Anterior cingulate cortex (tissue), 58 donors: Measurements from ENCODE around the gene PRR7.
A peak's percentile ranks its signal among the peaks of the same experiment; 100 is the strongest.

Source experiments
- DNase-seq, 58 donors: peaks; one replicate each; lab custom pipeline; 2025; lab: John Stamatoyannopoulos, UW

Gene PRR7

DNA sequence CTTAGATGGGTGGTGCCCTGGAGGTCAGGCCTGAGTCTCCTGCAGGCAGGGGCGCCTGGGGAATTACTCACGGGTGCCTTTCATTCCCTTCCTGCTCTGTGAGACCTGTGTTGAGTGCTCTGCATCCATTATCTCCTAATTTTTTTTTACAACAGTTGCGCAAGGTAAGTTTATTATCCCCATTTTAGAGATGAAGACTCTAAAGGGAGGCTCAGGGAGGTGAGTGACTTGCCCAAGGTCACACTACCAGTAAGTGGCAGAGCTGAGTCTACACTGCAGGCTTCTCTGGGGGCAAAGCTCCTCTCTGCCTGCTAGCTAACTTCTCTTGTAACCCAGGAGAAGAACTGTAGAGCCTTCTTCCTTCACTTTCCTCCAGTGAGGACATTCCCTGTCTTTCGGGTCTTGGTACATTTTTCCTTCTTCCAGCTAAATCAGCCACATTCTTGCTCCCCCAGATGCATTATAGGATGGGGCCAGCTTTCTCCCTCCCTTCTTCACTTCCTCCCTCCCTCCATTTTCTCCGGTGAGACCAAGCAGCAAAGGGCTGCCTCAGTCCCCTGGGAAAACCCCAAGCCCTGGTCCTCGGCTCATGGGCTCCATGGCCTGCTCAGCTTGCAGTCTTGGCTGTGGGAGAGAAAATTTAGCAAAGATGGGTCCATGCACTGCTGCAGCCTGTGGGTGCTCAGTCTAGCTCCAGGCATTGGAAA lies 1.8 kb downstream of the PRR7 start:
- DNase-seq: no peak

DNA sequence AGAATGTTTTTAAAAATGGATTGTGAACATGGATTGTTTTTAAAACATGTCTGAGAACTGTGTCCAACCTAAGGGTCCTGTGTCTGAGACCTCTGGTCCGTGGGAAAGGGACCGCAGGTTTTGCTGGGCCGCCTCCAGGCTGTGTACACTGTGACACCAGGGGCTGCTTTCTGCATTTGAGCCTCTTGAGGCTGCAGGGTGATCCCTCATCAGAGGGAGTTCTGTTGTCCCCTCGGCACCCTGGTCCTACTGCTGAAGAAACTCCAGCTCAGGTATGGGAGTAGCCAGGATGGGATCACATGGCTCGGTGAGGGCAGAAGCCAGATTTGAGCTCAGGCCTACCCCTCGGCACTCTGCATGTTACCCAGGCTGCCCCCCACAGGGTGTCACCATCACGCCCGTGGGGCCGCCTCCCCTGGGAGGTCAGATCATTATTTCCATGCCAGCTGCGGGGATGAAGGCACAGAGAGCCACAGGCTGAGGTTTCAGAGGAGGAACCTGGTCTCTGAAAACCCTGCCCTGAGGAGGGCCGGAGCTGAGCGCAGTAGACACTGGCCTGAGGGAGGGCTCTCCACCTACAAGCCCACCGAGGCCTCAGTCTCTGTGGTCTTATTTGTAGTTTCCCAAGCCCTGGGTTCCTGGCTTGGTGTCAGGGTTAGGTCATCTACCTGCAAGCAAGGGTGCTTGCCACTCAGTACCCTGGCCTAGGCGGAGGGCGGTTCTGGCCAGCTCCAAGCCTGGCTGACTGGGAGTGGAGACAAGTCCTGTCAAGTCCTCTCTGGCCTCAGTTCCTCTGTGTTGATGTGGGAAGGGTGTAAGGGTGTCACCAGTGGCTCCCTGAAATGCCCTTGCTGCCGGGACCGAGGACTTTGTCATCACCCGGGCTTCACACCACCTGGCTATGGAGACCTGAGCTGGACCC lies 2.8 kb downstream of the PRR7 start:
- DNase-seq: no peak

DNA sequence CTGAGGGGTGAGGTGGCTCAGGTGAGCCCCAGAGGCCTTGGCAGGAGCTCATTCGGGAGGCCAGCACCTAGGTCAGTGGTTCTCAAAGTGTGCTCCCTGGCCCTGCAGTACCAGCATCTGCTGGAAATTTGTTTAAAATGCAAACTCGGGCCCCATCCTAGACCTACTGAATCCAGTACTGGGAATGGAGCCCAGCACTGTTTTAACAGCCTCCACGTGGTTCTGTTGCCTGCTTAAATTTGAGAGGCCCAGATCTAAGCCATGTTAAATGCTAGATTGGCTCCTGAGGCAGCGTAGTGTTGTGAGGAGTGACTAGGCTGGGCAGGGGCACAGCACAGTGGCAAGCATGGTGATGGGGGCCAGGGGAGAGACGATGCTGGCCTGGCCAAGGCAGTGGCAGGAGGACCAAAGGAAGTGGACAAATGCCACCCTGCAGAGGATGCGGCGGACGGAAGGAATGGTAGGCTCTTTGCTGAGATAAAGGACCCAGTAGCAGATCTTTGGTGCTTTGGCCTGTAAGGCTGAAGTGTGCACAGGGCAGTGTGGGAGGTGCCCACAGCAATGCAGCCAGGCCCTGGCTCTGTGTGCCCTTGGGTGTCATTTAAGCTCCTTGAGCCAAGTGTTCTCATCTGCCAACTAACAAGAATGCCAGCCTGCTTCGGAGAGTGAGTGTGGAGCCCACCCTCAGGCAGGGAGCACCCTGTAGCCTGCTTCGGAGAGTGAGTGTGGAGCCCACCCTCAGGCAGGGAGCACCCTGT lies 4.2 kb downstream of the PRR7 start:
- DNase-seq: peak in 31 of 58 donors; percentile 13 to 69 (median 35)

DNA sequence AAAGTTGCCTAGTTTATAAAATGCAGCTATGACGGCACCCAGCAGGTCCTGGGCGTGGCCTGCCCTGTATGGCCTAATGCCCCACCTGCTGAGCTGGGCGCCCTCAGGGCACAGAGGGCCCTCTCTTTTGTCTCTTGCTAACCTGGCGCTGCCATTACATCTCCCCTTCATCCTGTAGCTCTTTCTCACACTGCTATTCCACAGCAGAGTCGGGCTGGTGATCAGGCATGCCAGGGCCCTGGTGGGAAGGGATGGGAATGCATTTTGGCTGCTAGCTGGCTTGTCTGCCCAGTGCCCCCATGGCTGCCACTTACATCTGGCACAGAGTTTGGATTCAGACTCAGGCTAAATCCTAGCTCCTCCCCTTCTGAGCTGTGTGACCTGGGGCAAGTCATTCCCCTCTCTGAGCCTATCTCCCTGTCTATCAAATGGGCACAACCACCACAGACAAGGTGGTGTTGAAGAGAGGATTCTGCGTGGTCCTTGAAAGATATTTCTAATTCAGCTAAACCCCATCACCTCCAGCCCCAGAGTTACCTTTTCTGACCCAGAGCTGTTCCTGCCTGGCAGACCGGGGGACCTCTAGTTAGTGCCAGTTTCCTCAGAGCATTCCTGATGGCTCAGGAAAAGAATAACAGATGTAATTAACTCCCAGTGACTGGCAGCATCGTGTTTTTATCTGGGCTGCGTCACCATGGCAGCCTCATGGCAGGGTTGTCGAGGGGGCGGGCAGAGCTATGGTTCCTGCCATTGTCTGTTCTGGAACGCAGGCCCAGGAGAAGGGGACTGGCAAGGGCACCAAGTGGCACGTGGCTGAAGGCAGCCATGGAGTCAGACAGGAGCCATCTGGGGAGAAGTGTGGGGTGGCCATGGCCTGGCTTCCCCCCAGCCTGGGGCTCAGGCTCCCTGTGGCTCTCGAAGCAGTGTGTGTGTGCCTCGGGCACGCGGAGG lies 6.3 kb downstream of the PRR7 start:
- peak in 50 of 58 donors; percentile 13 to 78 (median 48) for DNase-seq

DNA sequence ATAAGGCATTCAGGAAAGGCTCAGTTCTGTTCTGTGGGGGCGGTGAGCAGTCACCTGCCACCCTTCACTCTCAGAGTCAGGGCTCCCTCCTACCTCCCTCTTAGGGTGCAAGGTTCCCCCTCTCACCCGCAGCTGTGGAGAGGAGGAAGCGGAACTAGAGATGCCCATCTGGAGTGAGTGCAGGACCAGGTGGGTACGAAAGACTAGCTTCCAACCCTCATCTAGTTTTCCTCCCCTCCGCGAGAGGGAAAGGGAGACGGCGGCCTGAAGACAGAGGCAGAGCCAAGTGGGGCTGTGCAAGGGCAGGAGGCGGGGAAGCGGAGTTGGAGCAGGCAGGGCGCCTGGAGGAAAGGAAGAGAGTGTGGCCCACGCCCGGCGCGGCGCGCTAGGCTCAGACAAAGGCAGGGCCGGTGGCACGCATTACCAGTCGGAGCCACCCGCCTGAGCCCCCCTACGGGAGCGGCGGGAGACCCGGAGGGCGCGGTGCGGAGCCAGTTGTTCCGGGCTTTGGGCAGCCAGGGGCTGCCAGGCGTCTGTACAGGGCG lies 7.3 kb downstream of the PRR7 start:
- peak in 27 of 58 donors; percentile 18 to 77 (median 56) for DNase-seq

DNA sequence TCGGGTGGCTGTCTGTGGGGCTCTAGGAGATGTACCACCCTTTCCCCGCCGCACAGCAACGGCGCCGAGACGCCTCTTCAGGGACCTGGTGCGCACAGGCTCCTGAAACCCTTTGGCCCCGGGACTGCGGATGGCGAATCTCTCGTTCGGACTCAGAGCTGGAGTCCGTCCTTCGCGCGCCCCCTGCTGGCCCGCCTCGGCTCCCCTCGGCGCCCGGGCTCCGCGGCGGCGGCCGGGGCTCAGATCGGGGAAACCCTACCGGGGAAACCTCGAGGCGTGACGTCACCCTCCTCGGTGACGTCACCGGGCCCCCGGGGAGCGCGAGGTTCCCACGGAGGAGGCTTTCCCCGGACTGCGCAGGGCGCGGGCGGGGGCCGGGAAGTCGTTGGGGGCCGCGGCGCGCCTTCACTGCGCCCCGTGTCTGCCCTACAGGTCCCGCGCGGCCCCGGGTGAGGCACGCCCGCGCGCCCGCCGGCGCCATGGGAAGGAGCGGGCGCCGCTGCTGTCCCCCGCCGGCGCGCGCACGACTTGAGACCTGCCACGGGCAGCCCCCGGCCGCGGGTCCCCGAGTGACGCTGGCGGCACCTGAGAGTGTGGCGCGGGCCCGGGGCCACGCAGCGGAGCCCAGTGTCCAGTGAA lies 7.9 kb downstream of the PRR7 start:
- peak in 57 of 58 donors; percentile 40 to 93 (median 79) for DNase-seq

DNA sequence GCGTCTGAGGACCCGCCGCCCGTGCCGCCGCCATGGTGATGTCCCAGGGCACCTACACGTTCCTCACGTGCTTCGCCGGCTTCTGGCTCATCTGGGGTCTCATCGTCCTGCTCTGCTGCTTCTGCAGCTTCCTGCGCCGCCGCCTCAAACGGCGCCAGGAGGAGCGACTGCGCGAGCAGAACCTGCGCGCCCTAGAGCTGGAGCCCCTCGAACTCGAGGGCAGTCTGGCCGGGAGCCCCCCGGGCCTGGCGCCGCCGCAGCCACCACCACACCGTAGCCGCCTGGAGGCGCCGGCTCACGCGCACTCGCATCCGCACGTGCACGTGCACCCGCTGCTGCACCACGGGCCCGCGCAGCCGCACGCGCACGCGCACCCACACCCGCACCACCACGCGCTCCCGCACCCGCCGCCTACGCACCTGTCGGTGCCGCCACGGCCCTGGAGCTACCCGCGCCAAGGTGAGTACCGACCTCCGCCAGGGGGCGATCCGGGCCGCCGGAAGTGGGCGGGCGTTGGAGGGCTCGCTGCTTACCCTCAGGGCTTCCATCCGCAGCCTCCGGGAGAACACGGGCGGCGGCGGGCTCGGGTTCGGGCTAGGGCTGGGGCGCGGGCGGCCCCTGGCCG lies 8.5 kb downstream of the PRR7 start:
- DNase-seq: peak in 46 of 58 donors; percentile 16 to 79 (median 56)

DNA sequence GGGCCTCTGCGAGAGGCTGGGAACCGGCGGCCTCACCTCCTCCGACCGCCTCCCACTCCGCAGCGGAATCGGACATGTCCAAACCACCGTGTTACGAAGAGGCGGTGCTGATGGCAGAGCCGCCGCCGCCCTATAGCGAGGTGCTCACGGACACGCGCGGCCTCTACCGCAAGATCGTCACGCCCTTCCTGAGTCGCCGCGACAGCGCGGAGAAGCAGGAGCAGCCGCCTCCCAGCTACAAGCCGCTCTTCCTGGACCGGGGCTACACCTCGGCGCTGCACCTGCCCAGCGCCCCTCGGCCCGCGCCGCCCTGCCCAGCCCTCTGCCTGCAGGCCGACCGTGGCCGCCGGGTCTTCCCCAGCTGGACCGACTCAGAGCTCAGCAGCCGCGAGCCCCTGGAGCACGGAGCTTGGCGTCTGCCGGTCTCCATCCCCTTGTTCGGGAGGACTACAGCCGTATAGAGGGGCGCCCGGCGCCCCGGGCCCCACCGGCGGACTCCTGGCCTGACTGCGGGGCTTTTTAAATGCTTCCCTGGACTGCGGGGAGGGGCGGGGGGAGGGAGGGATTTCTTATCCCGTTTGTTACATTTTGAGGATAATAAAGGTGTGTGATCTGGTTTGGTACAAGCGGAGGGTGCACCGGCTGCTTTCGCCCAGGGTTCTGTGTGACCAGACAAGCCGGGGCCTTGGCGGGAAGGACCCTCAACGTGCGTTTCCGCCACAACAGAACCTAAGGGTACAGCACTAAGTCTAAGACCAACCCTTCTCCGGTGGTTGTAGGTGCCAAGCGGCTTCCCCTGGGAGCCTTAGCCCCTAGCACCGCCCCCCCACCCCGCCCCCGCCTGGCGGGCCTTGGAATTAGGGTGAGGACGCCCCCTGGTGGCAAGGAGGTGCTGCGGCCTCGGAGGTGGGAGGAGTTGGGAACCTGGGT lies 9.3 kb downstream of the PRR7 start:
- peak in 55 of 58 donors; percentile 22 to 90 (median 74) for DNase-seq

DNA sequence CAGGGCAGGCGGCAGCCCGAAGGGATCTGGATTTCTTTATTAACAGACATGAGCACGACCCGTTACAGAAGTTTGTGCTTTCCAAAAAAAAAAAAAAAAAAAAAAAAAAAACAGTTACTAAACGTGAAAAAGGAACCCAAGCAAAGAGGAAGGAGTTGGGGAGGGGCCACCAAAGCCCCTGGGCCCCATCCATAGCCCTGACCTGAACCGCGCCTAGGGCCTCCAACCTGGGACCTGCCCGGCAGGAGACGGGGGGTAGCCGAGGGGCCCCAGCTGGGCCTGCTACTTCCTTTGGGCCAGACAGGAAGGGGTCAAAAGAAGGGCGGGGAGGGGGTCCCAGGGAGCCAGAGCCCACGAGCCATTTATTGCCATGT lies 10.0 kb downstream of the PRR7 start:
- no peak for DNase-seq

DNA sequence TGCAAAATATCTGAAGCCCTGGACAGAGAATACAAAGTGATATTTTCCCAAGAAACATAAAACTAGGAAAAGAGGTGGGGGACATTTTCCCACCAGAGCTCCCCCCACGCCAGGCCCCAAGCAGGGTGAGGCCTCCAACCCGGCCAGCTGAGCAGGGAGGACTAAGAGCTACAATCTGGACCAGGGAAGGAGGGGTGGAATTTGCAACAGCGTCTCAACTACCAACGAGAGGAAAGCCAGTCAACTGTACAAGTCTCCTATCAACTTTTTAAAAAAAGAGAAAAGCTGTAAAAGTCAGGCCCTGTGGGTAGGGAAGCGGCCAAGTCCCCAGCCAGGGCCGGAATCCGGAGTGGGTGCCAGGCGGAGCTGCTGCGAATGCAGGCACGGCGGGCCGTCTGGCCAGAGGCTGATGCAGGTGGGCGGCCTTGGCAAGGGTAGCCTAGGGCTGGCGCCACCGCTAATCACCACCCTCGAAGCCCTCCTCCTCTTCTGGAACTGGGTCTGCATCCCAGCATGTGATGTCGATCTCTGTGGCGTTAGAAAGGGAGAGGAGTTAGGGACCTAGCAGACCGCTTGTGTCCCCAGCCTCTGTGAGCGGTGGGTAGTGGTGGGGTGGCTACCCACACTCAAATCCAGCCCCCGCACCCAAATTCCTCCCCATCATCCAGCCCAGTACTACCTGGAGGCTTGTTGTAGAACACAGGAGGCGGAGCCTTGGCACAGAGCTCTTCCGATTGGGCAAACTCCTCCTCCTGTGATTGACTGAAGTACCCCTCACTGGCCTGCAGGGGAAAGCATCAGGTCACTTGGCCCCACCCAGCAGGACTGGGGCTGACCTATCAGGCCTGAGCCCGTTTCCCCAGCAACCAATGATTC lies 10.6 kb downstream of the PRR7 start:
- peak in 55 of 58 donors; percentile 23 to 95 (median 79) for DNase-seq

DNA sequence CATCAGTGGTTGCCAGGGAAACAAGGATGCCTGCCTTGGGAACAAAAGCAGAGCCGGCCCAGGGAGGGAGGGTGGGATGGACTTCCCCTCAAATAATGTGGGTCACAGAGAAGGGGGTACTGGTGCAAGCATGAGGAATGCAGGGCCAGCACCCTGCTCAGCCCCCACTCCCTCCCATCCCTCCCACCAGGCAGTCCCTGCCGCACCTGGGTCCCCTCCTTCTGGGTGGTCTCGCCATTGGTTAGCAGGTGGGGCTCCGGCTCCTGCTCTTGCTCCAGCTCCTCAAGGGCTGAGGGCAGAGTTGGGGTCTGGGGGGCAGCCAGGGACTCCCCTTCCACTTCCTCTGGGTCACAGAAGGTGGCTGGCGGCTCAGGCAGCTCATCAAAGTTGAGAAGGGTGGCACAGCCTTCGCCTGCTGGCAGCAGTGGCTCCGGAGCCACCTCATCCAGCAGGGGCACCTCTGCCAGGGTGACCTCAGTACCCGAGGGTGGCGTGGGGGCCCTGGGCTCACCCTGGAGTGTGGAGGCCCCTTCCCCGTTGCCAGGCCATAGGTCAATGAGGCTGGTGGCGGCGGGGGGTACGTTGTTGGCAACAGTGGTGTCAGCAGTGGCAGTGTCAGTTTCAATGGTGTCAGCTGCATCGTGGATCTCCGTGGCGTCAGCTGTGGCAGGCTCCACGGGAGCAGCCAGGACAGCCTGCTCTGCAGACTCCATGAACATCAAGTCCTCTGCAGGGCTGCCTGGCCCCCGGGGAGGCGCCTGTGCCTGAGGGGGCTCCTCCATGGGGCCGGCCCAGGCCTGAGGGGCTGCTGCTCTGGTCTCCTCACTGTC lies 11.5 kb downstream of the PRR7 start:
- peak in 1 of 58 donors; percentile 32 for DNase-seq

DNA sequence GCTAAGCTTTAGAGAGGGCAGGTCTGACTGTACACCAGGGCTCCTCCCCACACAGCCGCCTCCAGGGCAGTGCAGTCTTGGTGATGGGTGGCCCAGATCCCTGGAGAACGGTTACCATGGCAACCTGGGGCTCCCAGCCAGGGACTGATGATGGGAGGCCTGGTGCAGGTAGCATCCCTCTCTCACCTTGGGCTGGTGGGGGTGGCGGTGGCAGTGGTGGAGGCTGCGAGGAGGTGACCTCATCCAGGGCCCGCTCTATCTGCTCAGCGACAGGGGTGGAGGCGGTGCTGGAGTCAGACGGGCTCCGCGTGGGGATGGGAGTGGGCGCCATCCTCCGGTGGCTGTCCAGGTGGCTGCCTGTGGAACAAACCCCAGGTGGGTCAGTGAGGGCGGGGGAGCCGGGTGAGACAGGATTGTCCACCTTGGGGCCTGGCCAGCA lies 12.3 kb downstream of the PRR7 start:
- DNase-seq: peak in 23 of 58 donors; percentile 17 to 72 (median 38)

DNA sequence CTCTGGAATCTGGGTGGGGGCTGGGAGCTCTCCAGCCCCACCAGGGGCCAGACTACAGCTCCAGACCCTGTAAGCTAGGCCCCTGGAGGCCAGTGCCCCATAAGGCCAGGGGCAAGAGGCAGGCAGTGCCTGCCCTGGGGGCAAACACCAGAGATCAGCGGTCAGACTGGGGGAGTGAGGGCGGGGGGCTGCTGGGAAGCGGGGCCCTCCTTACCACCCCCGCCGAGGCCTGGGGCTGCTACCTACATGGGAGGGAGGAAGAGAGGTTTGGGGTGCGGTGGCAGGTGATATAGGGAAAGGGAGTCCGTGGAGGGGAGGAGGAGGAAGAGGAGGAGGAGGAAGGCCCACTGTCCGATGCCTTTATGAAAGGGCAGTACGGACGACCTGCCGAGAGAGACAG lies 12.7 kb downstream of the PRR7 start:
- DNase-seq: no peak

DNA sequence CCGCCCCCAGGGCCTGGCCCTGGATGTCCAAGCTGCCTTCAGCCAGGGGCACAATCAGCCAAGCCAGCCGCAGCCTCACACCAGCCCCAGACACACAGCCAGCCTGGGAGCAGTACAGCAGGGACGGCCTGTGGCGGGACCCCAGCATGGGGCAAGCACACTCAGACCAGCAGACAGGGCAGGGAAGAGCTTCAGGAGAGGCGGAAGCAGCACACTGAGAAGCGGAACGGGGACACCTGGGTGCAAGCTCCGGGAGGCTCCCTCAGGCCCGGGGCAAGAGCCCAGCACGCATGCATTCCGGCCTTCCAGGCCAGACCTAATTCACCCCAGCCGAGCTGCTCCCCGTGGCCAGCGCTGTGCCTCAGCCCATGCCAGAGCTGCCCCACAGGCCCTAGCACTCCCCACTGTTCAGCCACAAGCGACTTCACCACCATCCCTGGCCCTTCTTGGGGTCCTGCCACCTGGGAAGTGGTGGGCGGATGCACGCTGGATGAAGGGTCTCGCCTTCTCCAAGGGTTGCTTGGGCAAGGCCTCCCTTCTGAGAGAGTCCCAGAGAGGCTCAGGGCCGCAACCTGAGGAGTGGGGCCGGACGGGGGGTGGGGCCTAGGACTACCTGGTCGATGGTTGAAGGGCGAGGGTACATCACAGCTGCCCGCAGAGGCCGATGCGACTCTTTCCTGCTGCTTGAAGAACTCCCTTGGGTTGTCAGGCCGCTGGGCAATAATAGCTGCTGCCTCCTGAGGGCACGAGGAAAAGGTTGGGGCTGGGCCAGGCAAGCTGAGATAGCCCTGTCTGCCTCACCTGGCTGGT lies 13.4 kb downstream of the PRR7 start:
- no peak for DNase-seq
